ENCODE results near the gene SHOC2. TPM values are rescaled to one million over a fixed set of nuclear protein-coding genes. Genes with fewer than 3 reads are reported as not detected.
A peak's percentile ranks its signal among the peaks of the same experiment; 100 is the strongest.

SHOC2 gene
- total and polyA plus RNA-seq, 2 of the 4 experiments (the other 2 are of a cell fraction): 13.4 to 47.5 TPM

- ChIA-PET POLR2A (ENCODE audit: unreplicated experiment) (no interaction called here), CTCF (interaction anchor here (1.6 kb wide), 1 partner anchor 10 kb away, joined by 4 read pairs; no protein-coding TSS in a partner anchor)
- Histone ChIP-seq H2BK15ac (ENCODE audit: low read depth, low read length) (no peak overlapping the region), H2AFZ (replicated peaks; ENCODE audit: low read length, poor library complexity) (no peak overlapping the region), H3K14ac (replicated peaks; ENCODE audit: low read depth, low read length) (no peak overlapping the region), H4K8ac (ENCODE audit: low read depth in 2 of 2, low read length in 2 of 2) (no peak overlapping the region), H2AK5ac (ENCODE audit: low read depth, low read length) (no peak overlapping the region), H3K9me3 (ENCODE audit: control insufficient read depth, insufficient read depth, low read length) (no peaks in the 10 kb centered on the region), H4K5ac (ENCODE audit: low read depth, low read length) (no peak overlapping the region), H3K23ac (ENCODE audit: low read depth, low read length) (no peak overlapping the region), H3K9me1 (ENCODE audit: insufficient read depth, low read length) (peaks cover 7% of the 10 kb centered on the region; the same call in 1 of the 2 replicates), H2BK5ac (ENCODE audit: low read depth, low read length, poor library complexity, severe bottlenecking) (no peak overlapping the region), H3K4me1 (ENCODE audit: control insufficient read depth, insufficient read depth, low read length) (peaks cover 9% of the 10 kb centered on the region), H3K27me3 (ENCODE audit: control insufficient read depth, insufficient read depth, low read length) (no peaks in the 10 kb centered on the region), H2AK9ac (replicated peaks; ENCODE audit: low read depth, low read length, poor library complexity) (no peak overlapping the region), H3K79me1 (ENCODE audit: low read depth in 1 of 2, low read length in 2 of 2) (peaks cover 13 to 15% of the 10 kb centered on the region in 2 experiments; a peak in 3 of 4 replicates), H2BK120ac (ENCODE audit: low read depth, low read length) (no peak overlapping the region), H4K91ac (ENCODE audit: insufficient read depth, low read depth, low read length) (no peak overlapping the region), H3K27ac (ENCODE audit: insufficient read depth, low read length) (no peak overlapping the region), H3K36me3 (ENCODE audit: control insufficient read depth, insufficient read depth, low read length) (peaks cover 13% of the 10 kb centered on the region), H3K4ac (ENCODE audit: low read depth, low read length) (no peak overlapping the region), H3K4me3 (ENCODE audit: insufficient read depth, low read depth, low read length) (no peak overlapping the region), H2BK20ac (ENCODE audit: low read depth, low read length) (peak overlapping the region; percentile 18; the same call in 1 of the 2 replicates), H3K4me2 (ENCODE audit: low read depth, low read length) (no peak overlapping the region), H4K20me1 (ENCODE audit: insufficient read depth, low read length) (no peaks in the 10 kb centered on the region), H3K9ac (ENCODE audit: low read depth, low read length) (no peak overlapping the region), H3K56ac (ENCODE audit: extremely low read depth, insufficient read depth, low read length) (no peak overlapping the region), H3K18ac (ENCODE audit: low read depth, low read length) (no peak overlapping the region)
- in situ Hi-C loops (cut with MboI; ENCODE audit: low sequenced_read_pairs): no loop called here
- intact Hi-C loops (cut with micrococcal nuclease): no loop called here
- dilution Hi-C loops (cut with HindIII; ENCODE audit: low sequenced_read_pairs, unreplicated experiment): no loop called here
- TF ChIP-seq SMC3 (IDR thresholded peaks at IDR 0.05; ENCODE audit: low read depth, low read length): no peak
- TF ChIP-seq POLR2A (IDR thresholded peaks at IDR 0.05; ENCODE audit: low read depth, low read length): no peak
- TF ChIP-seq MAFK (IDR thresholded peaks at IDR 0.05; ENCODE audit: low read depth, low read length): no peak
- TF ChIP-seq RCOR1 (IDR thresholded peaks at IDR 0.05; ENCODE audit: insufficient replicate concordance, low read length): no peak
- ATAC-seq (ENCODE audit: low read depth): no peak
- no TSS peak for BruUV-seq (replicated peaks)
- no CpG with 5 or more reads among the region's 2 CpGs for WGBS, 2 experiments (ENCODE audit: extremely low coverage in 2 of 2, insufficient read length in 1 of 2)
- DNase-seq: no peak
Measured at GRCh38 chr10:110900983-110901382, 18.4 kb upstream of the SHOC2 start.

Measured in IMR-90 (cell line).